Tibial artery (tissue), 4 donors: Measurements from ENCODE around the gene F11.

Experiments
- DNase-seq, 2 donors: peaks; one replicate each; pipeline ENCODE4 v3.0.0-alpha.2; 2019
- H3K27ac ChIP-seq, 2 donors: fragments of 200-600 bp; sonication (generic) in 1 of 2; 1 replicate in 1 of 2; 2 replicates in 1 of 2; pipeline ENCODE4 v1.5.1; 2018 to 2019; ENCODE audit warnings: mild to moderate bottlenecking in 1 of 2
- H3K27me3 ChIP-seq, 2 donors: fragments of 200-600 bp; sonication (generic) in 1 of 2; one replicate each; pipeline versions ENCODE4 v1.5.1 to v1.6.0; 2016 to 2019
- H3K36me3 ChIP-seq, 3 donors: fragments of 200-600 bp; sonication (generic) in 2 of 3; one replicate each; pipeline ENCODE4 v1.5.1; 2016 to 2019; ENCODE audit warnings: mild to moderate bottlenecking in 2 of 3
- H3K4me1 ChIP-seq, 4 donors: fragments of 200-600 bp; sonication (generic) in 2 of 4; 1 replicate in 3 of 4; 2 replicates in 1 of 4; pipeline ENCODE4 v1.5.1; 2016 to 2019
- H3K4me3 ChIP-seq, 2 donors: fragments of 200-600 bp; sonication (generic) in 1 of 2; 1 replicate in 1 of 2; 2 replicates in 1 of 2; pipeline ENCODE4 v1.5.1; 2018 to 2019; ENCODE audit warnings: mild to moderate bottlenecking in 2 of 2
- H3K9me3 ChIP-seq, 3 donors: fragments of 200-600 bp; sonication (generic) in 1 of 3; one replicate each; pipeline ENCODE4 v1.5.1; 2016 to 2019
- intact Hi-C: fragments of 100-400 bp; cut with DNase I; formaldehyde crosslinking; loops from one replicate; pipeline ENCODE4 v1.15.0; 2023; ENCODE audit warnings: low total_unique reads
- TF ChIP-seq, protein P1 (sequence below), 2 experiments: fragments of 200-600 bp in 1 of 2; fragments of 450-650 bp in 1 of 2; IDR thresholded peaks; one replicate each; pipeline ENCODE4 v1.5.1; 2017 to 2019; ENCODE audit warnings: antibody characterized with exemption in 2 of 2, mild to moderate bottlenecking in 1 of 2, moderate library complexity in 1 of 2

The F11 gene

DNA sequence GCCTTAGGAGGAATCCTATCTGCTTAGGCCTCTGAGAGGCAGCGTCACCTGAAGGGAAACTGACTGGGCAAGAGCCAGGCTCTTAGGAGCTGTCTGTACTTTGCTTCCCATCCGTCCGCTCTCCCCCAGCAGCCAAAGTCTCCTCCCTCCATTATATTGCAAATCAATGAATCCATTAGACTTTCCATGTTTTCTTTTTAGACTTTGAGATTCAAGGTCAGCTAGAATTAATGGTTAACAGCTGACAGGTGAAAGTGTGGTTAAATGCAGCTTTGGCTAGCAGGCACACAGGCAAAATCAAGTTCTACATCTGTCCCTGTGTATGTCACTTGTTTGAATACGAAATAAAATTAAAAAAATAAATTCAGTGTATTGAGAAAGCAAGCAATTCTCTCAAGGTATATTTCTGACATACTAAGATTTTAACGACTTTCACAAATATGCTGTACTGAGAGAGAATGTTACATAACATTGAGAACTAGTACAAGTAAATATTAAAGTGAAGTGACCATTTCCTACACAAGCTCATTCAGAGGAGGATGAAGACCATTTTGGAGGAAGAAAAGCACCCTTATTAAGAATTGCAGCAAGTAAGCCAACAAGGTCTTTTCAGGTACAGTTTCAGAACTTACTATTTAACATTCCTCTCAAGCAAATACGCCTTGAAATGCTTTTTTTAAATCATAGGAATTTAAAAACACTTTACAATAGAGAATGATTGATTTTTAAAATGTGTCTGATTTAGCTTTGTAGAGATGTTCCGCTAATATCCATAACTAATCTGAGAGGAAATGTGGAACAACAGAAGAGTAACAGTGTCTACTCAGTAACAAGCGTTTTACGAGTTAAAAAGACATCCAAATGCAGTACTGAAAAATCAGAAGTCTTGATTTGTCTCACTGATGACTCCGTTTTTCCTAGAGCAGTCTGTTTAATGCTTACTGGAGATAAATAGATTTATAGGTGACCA, at the start of gene F11:
Gene F11, plus strand, starts transcription at position 507 of the 970 bp plus-strand sequence. CDS start 948 bp downstream, outside the sequence.
- Histone ChIP-seq H3K27me3 (peaks cover 0 to 3% of the 10 kb centered on the region in 2 donors), H3K27ac (no peak within 1 kb of the TSS), H3K4me3 (no peak within 1 kb of the TSS), H3K4me1 (no peaks in the 10 kb centered on the region), H3K36me3 (no peaks in the 10 kb centered on the region), H3K9me3 (no peaks in the 10 kb centered on the region)
- TF ChIP-seq, protein P1, sequence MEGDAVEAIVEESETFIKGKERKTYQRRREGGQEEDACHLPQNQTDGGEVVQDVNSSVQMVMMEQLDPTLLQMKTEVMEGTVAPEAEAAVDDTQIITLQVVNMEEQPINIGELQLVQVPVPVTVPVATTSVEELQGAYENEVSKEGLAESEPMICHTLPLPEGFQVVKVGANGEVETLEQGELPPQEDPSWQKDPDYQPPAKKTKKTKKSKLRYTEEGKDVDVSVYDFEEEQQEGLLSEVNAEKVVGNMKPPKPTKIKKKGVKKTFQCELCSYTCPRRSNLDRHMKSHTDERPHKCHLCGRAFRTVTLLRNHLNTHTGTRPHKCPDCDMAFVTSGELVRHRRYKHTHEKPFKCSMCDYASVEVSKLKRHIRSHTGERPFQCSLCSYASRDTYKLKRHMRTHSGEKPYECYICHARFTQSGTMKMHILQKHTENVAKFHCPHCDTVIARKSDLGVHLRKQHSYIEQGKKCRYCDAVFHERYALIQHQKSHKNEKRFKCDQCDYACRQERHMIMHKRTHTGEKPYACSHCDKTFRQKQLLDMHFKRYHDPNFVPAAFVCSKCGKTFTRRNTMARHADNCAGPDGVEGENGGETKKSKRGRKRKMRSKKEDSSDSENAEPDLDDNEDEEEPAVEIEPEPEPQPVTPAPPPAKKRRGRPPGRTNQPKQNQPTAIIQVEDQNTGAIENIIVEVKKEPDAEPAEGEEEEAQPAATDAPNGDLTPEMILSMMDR (IDR thresholded peaks at IDR 0.05) = no peak
- no peak for DNase-seq
- intact Hi-C loops = no loop called here

GRCh38 chr4:186216465-186217024, 49.4 kb upstream of the F11 start:
- H3K4me3 ChIP-seq = no peak overlapping the region
- TF ChIP-seq, protein P1 (IDR thresholded peaks at IDR 0.05) = no peak
- no peaks in the 10 kb centered on the region for H3K9me3 ChIP-seq
- no peaks in the 10 kb centered on the region for H3K27me3 ChIP-seq
- no peak overlapping the region for H3K27ac ChIP-seq
- no peaks in the 10 kb centered on the region for H3K4me1 ChIP-seq
- DNase-seq = no peak
- intact Hi-C loops = no loop called here
- no peaks in the 10 kb centered on the region for H3K36me3 ChIP-seq

- Histone ChIP-seq H3K36me3 (no peaks in the 10 kb centered on the region), H3K4me3 (no peak overlapping the region), H3K9me3 (no peaks in the 10 kb centered on the region), H3K27me3 (no peaks in the 10 kb centered on the region), H3K4me1 (no peaks in the 10 kb centered on the region), H3K27ac (no peak overlapping the region)
- no peak for DNase-seq
- intact Hi-C loops = no loop called here
- TF ChIP-seq, protein P1 (IDR thresholded peaks at IDR 0.05) = no peak
These were observed 48.2 kb upstream of the F11 start for GRCh38 chr4:186217733-186218293.

- Histone ChIP-seq H3K27ac (no peak overlapping the region), H3K36me3 (peaks cover 0 to 7% (median 0%) of the 10 kb centered on the region in 3 donors), H3K27me3 (no peaks in the 10 kb centered on the region), H3K4me3 (no peak overlapping the region), H3K9me3 (peaks cover 0 to 11% (median 0%) of the 10 kb centered on the region in 3 donors), H3K4me1 (no peaks in the 10 kb centered on the region)
- TF ChIP-seq, protein P1 (IDR thresholded peaks at IDR 0.05) = no peak
- intact Hi-C loops = no loop called here
- no peak for DNase-seq
These were observed 44.4 kb upstream of the F11 start for GRCh38 chr4:186221624-186222023.

GRCh38 chr4:186225848-186226247, 40.1 kb upstream of the F11 start:
- TF ChIP-seq, protein P1 (IDR thresholded peaks at IDR 0.05) = no peak
- intact Hi-C loops = no loop called here
- no peak for DNase-seq

More at GRCh38 chr4:186225848-186226247, 40.1 kb upstream of the F11 start:
- Histone ChIP-seq H3K27ac (no peak overlapping the region), H3K36me3 (peaks cover 0 to 7% (median 0%) of the 10 kb centered on the region in 3 donors), H3K4me3 (no peak overlapping the region), H3K4me1 (peaks cover 0 to 11% (median 2%) of the 10 kb centered on the region in 4 donors), H3K9me3 (peaks cover 0 to 11% (median 0%) of the 10 kb centered on the region in 3 donors), H3K27me3 (no peaks in the 10 kb centered on the region)
